ENCODE results near the gene EXOC3. TPM values are rescaled to one million over a fixed set of nuclear protein-coding genes. Genes with fewer than 3 reads are reported as not detected.

EXOC3 gene
- total RNA-seq, 1 experiment from 2014 or later: 77.6 TPM

DNA sequence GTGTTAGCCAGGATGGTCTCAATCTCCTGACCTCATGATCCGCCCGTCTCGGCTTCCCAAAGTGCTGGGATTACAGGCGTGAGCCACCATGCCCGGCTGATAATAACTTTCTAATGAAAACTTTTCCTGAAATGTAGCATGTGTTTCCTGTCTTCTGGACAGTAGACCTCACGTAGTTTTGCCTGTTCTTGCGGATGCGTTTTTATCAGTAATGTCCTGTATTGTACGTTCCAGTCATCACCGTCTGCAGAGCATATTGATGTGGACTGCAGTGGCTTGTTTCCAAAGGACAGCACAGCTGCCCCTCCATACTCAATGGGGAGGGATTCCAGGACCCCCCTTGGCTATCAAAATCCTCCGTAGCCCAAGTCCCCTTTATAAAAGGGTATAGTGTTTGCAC is 12.8 kb downstream of the EXOC3 start:
- no peak for DNase-seq (ENCODE audit: low read depth)

DNA sequence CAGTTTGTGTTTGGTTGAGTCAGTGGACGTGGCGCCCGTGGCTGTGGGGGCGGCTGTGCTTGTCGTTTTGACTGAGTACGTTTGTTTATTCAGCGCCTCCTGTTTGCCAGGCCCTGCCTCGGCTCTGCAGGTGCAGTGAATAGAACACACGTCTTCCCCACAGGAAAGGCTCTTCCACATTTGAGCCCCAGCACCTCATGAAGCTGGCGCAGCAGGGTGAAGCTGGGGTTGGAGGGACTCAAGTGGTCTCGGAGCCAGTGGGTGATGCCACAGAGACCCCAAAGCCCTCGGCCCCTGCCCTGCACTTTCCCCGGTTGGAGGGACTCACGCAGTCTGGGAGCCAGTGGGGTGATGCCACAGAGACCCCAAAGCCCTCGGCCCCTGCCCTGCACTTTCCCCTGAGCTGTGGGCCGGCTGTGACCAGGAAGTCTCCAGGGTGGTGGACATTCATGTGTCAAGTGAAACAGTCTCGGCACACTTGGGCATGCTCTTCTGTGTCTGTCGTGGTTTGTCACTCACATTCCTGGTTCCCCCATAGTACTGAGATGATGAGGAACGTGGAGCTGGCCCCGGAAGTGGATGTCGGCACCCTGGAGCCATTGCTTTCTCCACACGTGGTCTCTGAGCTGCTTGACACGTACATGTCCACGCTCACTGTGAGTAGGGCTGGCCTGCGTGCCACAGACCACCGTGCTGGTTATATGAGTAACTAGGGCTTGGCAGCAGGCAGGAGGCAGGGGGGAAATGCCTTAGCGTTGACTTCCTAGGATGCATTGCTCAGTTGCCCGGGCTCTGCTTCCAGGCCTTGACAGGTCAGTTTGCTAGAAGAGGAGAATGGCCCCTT is 13.6 kb downstream of the EXOC3 start:
- DNase-seq (ENCODE audit: low read depth): no peak

DNA sequence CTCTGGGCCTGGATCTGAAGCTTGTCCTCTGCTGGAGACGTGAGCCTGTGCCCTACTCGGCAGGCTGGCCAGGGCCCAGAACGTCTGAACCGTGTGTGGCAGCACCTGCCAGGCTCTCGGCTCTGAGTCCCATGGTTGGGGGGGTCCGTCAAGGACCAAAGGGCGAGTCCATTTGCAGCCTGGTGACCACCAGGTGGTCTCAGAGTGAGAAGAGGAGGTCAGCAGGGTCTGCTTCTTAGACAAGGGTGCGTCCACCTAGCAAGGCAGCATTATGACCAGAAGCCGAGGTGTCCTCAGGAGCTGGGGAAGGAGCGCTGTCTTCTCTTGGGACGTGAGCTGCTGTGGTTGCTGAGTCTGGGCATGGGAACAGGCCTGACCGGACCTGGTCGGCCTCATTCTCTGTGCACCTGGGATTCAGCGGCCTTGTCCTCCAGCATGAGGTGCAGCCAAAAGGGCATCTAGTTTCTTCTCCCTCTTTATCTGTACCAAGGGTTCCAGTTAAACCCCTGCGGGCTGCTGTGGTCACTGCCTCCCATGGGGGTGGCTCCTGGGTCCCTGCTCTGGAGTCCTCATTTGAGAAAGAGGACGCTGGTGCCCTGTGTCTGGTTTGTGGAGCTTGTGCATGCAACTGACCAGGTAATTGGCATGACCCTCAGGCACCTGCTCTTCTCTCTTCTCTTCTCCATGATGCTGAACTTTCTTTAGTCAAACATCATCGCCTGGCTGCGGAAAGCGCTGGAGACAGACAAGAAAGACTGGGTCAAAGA is 14.4 kb downstream of the EXOC3 start:
- DNase-seq (ENCODE audit: low read depth): no peak

DNA sequence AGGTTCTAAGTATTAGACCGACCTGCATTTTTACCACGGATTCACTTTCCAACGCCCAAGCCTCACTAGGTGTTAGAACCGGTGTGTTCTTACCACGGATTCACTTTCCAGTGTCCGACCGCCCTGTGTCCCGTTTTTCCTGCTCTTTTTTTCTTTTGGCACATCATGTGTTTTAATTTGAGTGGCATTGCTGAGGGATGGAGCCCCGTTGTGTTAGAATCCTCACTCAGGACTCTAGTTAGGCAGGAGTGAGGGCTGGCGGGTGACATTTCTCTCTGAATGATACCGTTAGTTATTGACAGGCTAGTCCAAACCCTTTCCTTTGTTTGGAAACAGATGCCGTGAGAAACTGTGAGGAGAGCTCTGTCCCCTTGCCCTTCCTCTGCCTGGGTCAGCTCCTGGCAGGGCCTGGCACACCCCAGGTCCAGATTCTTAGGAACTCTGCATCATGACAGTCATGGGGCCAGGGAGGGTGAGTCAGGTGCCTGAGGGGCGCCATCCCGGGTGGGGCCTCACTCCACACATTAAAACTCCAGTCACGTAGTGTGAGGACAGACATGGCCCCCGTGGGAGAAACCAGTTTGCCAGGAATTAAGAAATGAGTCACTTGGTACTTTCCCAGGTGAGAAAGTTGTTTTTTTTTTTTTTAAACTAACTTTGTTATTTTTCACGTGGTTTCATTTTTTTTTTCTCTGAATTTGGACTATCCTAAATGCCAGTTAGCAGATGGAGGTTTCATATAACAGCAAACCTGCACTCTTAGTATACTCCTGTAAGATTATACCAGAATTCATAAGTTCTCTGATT is 15.8 kb downstream of the EXOC3 start:
- peak; percentile 60 for DNase-seq (ENCODE audit: low read depth)

DNA sequence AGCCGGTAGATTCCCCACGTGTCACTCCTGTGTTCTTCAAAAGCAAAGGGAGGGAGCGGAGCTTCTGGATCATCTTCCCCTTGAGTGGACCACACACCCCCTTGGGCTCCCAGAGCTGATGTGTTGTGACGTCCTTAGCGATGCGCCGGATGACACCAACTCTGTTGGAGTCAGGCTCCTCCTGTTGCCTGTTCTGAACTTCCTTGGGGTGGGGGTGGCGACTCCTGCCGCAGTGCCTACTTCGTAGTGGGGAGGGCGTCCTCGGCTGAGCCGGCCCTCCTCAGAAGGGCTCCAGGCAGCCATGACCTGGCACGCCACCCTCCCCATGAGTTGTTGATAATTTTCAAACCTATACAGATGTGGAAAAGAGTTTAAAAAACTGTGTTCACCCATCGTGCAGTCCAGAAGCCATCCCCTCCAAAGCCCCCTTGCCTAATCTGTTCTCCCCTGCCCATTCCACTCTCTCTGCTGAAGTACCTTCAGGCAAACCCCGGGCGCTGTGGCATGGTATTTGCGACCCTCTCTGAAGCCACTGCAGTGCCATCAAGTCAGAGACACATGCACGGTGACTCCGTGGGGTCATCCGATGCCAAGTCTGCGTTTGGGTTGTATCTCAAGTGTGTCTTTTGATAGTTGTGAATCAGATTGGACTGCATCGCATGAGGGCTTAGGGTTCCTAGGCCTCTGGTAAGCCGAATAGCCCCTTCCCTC is 16.7 kb downstream of the EXOC3 start:
- DNase-seq (ENCODE audit: low read depth): no peak

DNA sequence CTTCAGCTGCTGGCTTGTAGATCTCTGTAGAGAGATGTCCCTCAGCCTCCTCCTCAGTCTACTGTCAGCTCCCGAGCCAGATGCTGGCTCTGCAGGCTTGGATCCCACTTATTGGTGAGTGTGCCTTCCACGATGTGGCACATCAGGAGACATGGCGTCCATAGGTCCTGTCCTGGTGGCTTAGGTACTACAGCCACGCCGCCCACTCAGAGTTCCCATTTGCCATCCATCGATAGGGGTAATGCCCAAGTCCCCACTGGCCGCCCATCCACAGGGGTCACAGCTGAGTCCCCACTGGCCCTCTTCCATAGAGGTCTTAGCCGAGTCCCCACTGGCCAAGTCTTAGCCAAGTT is 17.3 kb downstream of the EXOC3 start:
- no peak for DNase-seq (ENCODE audit: low read depth)

DNA sequence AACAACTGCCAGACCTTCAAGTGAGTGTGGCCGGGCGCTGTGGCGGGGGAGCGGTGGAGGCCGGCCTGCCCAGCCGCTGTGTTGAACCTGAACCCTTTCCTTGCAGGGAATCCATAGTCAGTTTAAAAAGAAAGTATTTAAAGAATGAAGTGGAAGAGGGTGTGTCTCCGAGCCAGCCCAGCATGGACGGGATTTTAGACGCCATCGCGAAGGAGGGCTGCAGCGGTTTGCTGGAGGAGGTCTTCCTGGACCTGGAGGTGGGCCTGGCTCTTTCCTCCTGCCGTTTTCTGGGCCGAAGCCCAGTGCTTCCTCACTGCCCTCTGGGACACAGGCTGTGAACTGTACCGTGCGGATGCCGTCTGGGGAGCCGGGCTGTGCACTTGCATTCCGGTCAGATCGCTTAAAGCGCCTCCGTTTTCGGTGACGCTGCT is 19.1 kb downstream of the EXOC3 start:
- DNase-seq (ENCODE audit: low read depth): no peak

DNA sequence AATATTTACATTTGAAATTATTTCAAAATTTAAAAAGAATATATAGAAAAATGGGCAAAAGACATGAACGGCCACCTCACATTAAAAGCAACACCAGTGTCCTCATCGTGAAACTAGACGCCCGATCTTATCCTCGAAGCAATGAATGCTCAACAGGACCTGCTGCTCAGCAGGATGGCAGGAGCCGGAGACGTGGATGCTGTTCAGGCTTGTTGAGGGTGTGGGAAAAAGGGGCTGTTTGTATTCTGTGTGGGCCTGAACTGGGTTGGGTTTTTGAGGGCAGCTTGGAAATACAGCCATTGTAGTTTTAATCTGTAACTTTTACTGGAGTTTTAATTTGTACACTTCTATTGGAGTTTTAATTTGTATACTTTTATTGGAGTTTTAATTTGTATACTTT is 20.3 kb downstream of the EXOC3 start:
- no peak for DNase-seq (ENCODE audit: low read depth)

DNA sequence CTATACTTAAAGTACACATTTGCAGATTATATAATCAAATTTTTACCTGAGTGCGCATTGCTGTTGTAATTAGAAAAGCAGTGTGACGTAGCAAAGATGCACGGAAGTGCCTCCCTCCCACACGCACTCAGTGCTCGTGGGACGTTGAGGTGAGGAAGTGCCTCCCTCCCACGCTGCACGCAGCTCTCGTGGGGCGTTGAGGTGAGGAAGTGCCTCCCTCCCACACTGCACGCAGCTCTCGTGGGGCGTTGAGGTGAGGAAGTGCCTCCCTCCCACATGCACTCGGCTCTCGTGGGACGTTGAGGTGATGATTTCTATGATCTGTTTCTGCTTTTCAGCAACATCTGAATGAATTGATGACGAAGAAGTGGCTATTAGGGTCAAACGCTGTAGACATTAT is 21.0 kb downstream of the EXOC3 start:
- DNase-seq (ENCODE audit: low read depth): no peak

DNA sequence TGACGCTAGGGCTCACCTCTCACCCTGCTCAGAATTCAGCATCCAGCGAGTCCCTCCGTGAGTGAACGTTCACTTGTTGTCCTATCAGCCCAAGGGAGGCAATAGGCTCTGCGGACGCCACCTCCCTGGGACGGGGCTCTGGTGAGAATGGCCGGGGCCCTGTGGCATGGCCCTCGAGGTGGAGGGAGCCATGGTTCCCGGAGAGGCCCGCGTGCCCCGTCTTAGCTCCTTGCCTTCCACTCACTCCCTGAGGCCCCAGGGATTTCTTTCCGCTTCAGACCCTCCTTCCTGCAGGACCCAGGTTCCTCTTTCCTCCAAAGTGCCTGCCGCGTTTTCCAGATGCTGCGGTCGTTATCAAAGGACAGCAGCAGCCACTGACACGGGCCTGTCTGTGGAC is 21.5 kb downstream of the EXOC3 start:
- DNase-seq (ENCODE audit: low read depth): no peak

DNA sequence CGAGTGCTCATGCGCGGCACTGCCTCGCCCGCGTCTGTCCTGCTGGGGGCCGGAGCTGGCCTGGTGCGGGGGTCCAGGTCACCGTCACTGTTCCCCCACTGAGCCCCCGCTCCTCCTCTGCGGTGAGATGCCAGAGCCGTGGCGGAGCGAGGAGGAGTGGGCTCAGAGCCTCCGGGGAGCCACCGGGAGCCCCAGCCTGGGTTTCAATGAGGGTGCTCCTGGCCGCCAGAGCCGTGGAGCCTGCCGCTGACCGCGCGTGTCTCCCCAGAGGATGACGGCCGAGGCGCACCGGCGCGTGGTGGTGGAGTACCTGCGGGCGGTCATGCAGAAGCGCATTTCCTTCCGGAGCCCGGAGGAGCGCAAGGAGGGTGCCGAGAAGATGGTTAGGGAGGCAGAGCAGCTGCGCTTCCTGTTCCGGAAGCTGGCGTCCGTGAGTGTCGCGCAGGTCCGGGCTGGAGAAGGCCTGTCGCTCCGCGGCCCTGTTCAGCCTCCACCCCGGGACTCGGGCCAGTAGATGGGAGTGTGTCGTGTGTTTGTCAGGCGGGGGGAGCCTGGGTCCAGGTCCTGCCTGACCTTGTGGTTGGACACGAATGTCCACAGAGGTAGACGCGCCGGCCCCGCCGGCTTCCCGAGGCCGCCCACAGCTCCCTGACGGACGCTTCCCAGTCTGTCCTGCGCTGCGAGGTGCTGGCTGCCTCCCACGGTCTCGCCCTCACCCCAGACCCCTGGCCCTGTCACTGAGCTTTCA is 22.0 kb downstream of the EXOC3 start:
- DNase-seq (ENCODE audit: low read depth): no peak

DNA sequence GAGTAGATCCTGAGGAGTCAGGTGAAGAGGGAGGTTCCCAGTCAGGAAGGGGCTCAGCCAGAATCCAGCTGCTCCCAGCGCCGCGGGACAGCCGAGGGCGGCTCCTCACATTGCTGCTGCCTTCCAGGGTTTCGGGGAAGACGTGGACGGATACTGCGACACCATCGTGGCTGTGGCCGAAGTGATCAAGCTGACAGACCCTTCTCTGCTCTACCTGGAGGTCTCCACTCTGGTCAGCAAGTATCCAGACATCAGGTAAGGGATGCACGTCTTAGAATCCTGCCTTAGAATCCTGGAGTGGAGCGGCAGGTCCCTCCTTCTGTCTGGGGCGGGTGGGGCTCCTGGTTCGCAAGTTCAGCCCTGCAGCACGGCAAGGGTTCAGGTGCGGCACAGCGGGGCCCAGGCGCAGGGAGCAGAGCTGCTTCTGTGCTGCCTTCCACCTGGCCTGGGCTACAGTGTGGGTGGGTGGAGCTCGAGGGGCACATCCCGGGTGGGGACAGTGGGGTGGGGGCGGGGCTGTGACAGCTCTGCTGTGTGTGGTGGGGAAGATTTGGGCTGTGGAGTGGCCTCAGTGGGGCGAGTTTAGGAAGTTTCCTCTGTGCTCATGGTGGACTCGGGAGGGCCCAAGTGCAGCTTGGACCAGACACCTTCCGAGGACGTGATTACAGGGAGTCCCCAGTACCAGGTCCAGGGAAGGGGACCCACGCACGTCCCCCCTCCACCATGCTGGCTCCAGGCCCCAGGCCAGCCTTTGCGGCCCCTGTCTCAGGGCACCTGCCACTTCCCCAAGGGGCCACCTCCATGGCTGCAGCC is 22.8 kb downstream of the EXOC3 start:
- no peak for DNase-seq (ENCODE audit: low read depth)

DNA sequence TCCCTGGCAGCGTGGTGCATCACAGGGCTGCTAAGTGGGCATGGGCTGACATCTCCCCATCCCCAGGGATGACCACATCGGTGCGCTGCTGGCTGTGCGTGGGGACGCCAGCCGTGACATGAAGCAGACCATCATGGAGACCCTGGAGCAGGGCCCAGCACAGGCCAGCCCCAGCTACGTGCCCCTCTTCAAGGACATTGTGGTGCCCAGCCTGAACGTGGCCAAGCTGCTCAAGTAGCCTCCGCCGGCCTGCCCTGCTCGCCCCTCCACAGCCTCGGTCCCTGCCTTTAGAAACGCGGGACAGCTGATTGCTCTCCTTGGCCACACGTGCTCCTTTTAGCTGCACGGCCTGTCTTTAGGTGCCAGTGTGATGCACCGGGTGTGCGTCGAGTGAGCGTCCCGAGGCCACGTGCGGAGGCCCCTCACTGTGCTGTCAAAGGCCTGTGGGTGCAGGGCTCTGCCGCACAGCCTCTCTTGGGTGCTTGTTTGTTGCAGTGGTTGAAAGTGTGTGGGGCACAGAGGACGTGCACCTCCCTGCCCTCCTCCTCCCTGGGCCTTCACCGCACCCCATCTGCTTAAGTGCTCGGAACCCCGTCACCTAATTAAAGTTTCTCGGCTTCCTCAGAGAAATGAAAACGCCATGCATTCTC is 23.8 kb downstream of the EXOC3 start:
- no peak for DNase-seq (ENCODE audit: low read depth)

DNA sequence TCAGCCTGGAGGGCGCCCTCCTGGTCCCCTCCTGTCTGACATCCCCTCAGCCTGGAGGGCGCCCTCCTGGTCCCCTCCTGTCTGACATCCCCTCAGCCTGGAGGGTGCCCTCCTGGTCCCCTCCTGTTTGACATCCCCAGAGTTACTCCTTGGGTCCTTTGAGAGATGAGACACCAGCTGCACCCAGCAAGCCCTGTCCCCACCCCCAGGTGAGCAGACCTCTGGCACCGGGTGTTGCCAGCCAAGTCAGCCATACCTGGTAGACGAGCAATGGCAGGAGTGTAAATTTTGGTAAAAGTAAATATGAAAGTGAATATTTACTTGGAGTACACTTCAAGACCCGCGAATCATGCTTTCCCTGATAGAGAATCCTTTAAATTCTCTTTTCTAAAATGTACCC is 25.4 kb downstream of the EXOC3 start:
- DNase-seq (ENCODE audit: low read depth): no peak

DNA sequence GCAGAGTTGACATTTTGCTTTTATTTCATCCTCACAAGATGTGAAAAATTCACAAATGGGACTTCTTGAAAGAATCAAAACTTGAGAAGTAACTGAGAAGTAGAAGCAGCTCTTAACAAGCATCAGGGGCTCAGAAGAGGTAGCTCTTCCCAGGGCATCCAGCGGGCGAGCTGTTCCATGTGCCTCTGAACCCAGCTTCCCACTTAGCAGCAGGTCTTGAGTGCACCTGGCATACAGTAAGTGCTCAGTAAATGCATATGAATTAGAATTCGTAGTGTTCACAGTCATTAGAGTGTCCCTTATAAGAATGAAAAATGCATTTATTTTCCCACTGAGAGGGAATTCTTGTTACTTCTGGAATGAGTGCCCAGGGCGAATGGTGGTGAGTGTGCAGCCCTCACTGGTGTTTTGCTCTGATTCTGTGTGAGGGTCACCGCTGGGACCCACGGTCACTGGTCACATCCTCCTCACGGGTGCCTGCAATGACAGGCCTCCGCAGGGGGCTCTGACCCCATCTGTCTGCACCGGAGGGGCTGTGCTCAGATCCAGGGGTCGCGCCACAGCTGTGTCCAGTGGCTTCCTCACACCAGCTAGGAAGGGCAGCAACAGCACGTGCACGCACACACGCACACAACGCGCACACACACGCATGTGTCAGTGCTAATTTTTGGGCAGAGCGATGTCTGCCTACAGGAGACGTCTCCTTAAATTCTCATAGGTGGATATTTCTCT is 26.9 kb downstream of the EXOC3 start:
- DNase-seq (ENCODE audit: low read depth): no peak

DNA sequence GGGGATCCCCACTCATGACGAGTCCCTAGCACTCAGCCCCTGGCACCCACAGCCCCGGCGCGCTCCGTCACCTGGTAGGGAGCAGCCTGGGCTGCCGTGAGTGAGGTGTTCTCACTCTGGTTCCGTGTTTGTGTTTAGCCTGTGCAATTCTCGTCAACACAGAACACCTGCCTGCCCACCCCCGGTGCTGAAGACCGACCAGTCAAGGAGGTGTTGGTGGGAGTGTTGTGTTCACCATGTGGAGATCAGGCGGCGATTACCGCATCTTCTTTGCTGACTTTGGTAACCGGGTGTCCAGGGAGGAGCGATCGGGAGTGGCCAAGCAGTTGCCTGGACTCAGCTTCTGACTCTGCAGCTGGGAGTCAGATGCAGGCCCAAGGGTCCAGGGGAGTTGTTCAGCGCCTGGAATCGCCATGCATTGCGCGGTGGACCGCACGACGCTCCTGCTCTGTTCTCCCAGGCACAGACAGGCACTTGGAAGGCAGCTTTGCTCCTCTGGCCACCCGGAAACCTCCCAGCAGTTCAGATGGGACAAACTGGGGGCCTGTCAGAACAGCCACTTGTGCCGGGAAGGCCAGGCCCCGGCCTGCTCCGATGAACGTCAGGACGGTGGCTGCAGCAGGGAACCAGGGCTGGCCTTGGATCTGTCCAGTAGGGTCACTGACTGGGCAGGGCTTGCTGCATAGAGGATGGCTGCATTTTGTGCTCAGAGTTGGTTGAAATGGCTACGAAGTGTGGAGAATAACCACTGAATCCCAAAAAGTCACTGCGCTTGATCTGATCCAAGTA is 28.2 kb downstream of the EXOC3 start:
- DNase-seq (ENCODE audit: low read depth): no peak

DNA sequence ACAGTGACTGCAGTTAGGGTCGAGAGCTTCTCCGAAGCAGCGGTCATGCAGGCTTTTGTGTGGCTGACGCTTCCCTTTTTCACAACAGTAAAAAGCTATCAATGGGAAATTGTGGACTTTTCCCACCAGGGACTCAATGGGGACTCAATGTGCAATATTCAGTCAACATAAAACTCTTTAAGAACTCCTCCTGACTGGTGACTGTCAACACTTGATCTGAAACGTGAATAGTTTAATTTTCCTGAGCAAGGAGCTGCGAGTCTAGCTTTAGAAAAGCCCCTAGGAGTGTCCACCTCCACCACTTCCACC is 28.7 kb downstream of the EXOC3 start:
- no peak for DNase-seq (ENCODE audit: low read depth)

DNA sequence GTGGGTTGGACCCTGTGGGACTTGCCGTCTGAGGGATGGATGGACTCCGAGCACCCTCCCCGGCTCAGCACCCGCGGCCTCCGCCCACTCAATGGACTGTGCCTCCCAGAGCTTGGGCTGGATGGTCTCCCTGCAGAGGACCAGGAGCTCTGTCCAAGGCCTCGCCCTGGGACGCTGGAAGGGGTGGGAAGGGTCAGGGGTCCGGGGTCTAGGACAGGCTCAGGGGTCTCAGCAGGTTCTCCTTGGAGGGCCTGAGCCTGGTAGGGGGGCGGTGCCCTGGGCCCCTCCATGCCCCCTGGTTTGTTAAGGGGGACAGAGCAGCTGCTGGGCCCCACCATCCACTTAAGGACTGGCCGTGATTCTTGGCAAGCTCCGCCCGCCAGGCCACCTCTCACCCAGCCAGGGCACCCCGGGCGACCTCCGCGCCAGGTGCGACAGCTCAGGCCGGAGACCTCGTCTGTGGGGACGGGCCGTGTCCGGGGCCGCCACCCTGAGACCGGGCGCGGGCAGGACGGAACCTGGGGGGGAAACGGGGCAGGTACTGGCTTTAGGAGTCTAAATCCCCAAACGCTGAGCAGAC is 29.2 kb downstream of the EXOC3 start:
- no peak for DNase-seq (ENCODE audit: low read depth)

Measured in HT1080 (cell line).